ENCODE results near the gene HIF3A.

Gene HIF3A

GRCh38 chr19:46347572-46347883 lies 50.7 kb downstream of the HIF3A start:
- TF ChIP-seq CTCF (IDR thresholded peaks at IDR 0.05), result 0 out of 2 replicates have a peak, but pooled peaks have one; percentile 22

- TF ChIP-seq CTCF (IDR thresholded peaks at IDR 0.05), result no peak
Observed at GRCh38 chr19:46347985-46348384, 51.1 kb downstream of the HIF3A start.

DNA sequence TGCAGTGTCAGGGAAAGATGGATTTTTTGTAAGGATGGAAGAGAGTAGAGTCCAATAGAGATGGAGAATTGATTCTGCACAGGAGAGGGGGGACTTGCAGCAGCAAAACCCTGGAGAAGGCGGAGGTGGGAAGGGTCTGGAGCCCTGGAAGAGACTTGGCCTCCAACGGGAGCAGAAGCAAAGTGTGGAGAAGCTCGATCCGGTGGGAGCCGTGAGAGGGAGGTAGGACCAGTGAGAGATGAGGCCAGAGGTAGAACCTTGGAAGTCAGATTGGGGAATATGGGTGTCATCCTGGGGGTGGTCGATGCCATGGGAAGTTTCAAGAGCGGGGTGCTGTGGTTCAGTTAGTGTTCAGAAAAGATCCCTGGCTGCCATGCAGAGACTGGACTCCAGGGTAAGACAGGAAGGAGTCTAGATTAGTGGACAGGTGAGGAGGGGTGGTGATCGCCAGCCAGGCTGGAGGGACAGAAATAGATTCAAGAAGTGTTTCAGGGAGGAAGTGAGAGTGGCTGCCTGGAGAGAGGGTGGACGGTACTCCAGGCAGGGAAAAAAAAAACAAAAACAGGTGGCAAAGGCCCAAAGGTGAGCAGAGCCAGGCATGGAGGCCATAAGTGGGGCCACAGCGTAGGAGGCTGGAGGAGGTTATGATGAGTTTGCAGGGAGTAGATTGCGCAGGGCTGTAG lies 52.6 kb downstream of the HIF3A start:
- no peak for TF ChIP-seq CTCF (IDR thresholded peaks at IDR 0.05)

- TF ChIP-seq CTCF (IDR thresholded peaks at IDR 0.05), result no peak
Observed at GRCh38 chr19:46350029-46350757, 53.4 kb downstream of the HIF3A start.

GRCh38 chr19:46350758-46351159 lies 53.9 kb downstream of the HIF3A start:
- TF ChIP-seq CTCF (IDR thresholded peaks at IDR 0.05), result no peak

- TF ChIP-seq CTCF (IDR thresholded peaks at IDR 0.05), result no peak
Observed at GRCh38 chr19:46351241-46352041, 54.6 kb downstream of the HIF3A start.

GRCh38 chr19:46353730-46354528 lies 57.1 kb downstream of the HIF3A start:
- no peak for TF ChIP-seq CTCF (IDR thresholded peaks at IDR 0.05)

Measured in LNCAP (cell line).